ENCODE measurements around the gene TSEN2.

DNA sequence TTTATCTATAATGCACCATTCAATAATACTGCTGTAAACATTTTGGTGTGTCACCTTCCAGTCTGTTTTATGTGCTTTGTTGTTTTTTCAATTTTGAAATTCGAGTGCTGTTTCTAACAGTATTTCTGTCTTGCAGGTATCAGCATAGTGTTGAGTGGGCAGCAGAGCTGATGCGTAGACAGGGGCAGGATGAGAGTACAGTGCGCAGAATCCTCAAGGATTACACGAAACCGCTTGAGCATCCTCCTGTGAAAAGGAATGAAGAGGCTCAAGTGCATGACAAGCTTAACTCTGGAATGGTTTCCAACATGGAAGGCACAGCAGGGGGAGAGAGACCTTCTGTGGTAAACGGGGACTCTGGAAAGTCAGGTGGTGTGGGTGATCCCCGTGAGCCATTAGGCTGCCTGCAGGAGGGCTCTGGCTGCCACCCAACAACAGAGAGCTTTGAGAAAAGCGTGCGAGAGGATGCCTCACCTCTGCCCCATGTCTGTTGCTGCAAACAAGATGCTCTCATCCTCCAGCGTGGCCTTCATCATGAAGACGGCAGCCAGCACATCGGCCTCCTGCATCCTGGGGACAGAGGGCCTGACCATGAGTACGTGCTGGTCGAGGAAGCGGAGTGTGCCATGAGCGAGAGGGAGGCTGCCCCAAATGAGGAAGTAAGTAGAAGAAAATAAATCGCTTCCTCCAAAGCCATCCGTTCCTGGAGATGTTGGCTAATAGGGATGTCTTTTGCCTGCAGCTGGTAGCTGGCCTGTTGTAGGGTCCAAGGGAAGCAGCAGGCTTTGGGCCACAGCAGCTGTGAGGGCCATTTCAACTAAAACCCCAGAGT, 19.1 kb downstream of the TSEN2 start:
- TF ChIP-seq POLR2AphosphoS5 (IDR thresholded peaks at IDR 0.05) (no peak), POLR2A (IDR thresholded peaks at IDR 0.05) (no peak)

Measured in breast epithelium (tissue), 3 donors.